GM23338 (cell line): ENCODE results near the gene GSG1L. TPM values are rescaled to one million over a fixed set of nuclear protein-coding genes. Genes with fewer than 3 reads are reported as not detected.

Experiments used
- ATAC-seq: fragments of 200-7000 bp; cut with Tn5 transposase; 3 replicates; pipeline ENCODE4 v1.9.1; 2020
- DNase-seq: peaks from one replicate; pipeline ENCODE4 v3.0.0-alpha.2; 2015; ENCODE audit warnings: low spot score
- H2AFZ ChIP-seq: fragments of 200-600 bp; sonication (generic); 2 replicates; pipeline ENCODE4 v1.8.0; 2016; ENCODE audit warnings: antibody characterized with exemption, mild to moderate bottlenecking, moderate library complexity
- H3F3A ChIP-seq: fragments of 200-600 bp; sonication (generic); replicated peaks from 2 replicates; pipeline ENCODE4 v1.8.0; 2017; ENCODE audit warnings: antibody characterized with exemption, mixed run types, low read depth
- H3K27ac ChIP-seq: fragments of 200-600 bp; sonication (generic); 2 replicates; pipeline ENCODE4 v1.6.1; 2016; ENCODE audit warnings: low read depth
- H3K27me3 ChIP-seq: fragments of 200-600 bp; sonication (generic); 2 replicates; pipeline ENCODE4 v1.8.0; 2016; ENCODE audit warnings: mild to moderate bottlenecking, mixed run types, moderate library complexity; ENCODE audit not compliant: insufficient read depth
- H3K36me3 ChIP-seq: fragments of 200-600 bp; sonication (generic); 2 replicates; pipeline ENCODE4 v1.8.0; 2016; ENCODE audit warnings: mild to moderate bottlenecking; ENCODE audit not compliant: insufficient read depth
- H3K4me1 ChIP-seq: fragments of 200-600 bp; sonication (generic); 2 replicates; pipeline ENCODE4 v1.8.0; 2016; ENCODE audit warnings: mild to moderate bottlenecking, moderate library complexity; ENCODE audit not compliant: insufficient read depth
- H3K4me2 ChIP-seq: fragments of 200-600 bp; sonication (generic); 2 replicates; pipeline ENCODE4 v1.7.1; 2017; ENCODE audit warnings: mixed run types
- H3K4me3 ChIP-seq: fragments of 200-600 bp; sonication (generic); 2 replicates; pipeline ENCODE4 v1.6.1; 2016; ENCODE audit warnings: mixed run types
- H3K79me2 ChIP-seq: fragments of 200-600 bp; sonication (generic); replicated peaks from 2 replicates; pipeline ENCODE4 v1.8.0; 2017; ENCODE audit warnings: mild to moderate bottlenecking; ENCODE audit not compliant: insufficient read depth
- H3K9me2 ChIP-seq: fragments of 200-600 bp; sonication (generic); 2 replicates; pipeline ENCODE4 v1.8.0; 2017; ENCODE audit not compliant: insufficient read depth
- H4K20me1 ChIP-seq: fragments of 200-600 bp; sonication (generic); replicated peaks from 2 replicates; pipeline ENCODE4 v1.8.0; 2017; ENCODE audit warnings: mild to moderate bottlenecking; ENCODE audit not compliant: insufficient read depth
- H3K27ac Mint-ChIP-seq: 2 replicates; pipeline ENCODE4 v1.8.0; 2020; ENCODE audit warnings: inconsistent platforms, mild to moderate bottlenecking, moderate library complexity, mixed read lengths
- H3K27me3 Mint-ChIP-seq: 3 replicates; pipeline ENCODE4 v1.8.0; 2022; ENCODE audit warnings: low read depth, mild to moderate bottlenecking, moderate library complexity, mixed read lengths, inconsistent platforms; ENCODE audit not compliant: insufficient read depth, poor library complexity
- H3K36me3 Mint-ChIP-seq: 3 replicates; pipeline ENCODE4 v1.8.0; 2021; ENCODE audit warnings: low read depth, mild to moderate bottlenecking, inconsistent platforms, moderate library complexity, mixed read lengths
- H3K4me1 Mint-ChIP-seq: 3 replicates; pipeline ENCODE4 v1.8.0; 2020; ENCODE audit warnings: mild to moderate bottlenecking, inconsistent platforms, mixed read lengths
- H3K4me3 Mint-ChIP-seq: 3 replicates; pipeline ENCODE4 v1.8.0; 2021; ENCODE audit warnings: moderate library complexity, mild to moderate bottlenecking, inconsistent platforms, mixed read lengths
- H3K9me3 Mint-ChIP-seq: 3 replicates; pipeline ENCODE4 v1.8.0; 2020; ENCODE audit warnings: moderate library complexity, mild to moderate bottlenecking, inconsistent platforms, mixed read lengths
- CREB1 ChIP-seq: fragments of 250-450 bp; sonication (Bioruptor Pico); IDR thresholded peaks from 2 replicates; pipeline ENCODE4 v1.5.0; 2020; ENCODE audit warnings: low read depth, mild to moderate bottlenecking, moderate library complexity
- ETS1 ChIP-seq: IDR thresholded peaks from 2 replicates; pipeline ENCODE4 v1.6.1; 2016; ENCODE audit warnings: antibody characterized with exemption
- EZH2 ChIP-seq: fragments of 200-600 bp; sonication (generic); IDR thresholded peaks from one replicate; pipeline ENCODE4 v1.8.0; 2017; ENCODE audit warnings: antibody characterized with exemption, mild to moderate bottlenecking, low read depth; ENCODE audit not compliant: unreplicated experiment
- JUNB ChIP-seq: IDR thresholded peaks from one replicate; pipeline ENCODE4 v1.6.1; 2016; ENCODE audit warnings: antibody characterized with exemption; ENCODE audit not compliant: unreplicated experiment
- NANOG ChIP-seq: IDR thresholded peaks from 2 replicates; pipeline ENCODE4 v1.6.1; 2016; ENCODE audit warnings: antibody characterized with exemption, borderline replicate concordance
- POLR2AphosphoS5 ChIP-seq: IDR thresholded peaks from 2 replicates; pipeline ENCODE4 v1.6.1; 2016; ENCODE audit warnings: antibody characterized with exemption, low read depth
- ZNF114 ChIP-seq: fragments of 250-450 bp; sonication (Bioruptor Pico); IDR thresholded peaks from 2 replicates; pipeline ENCODE4 v1.5.0; 2020; ENCODE audit warnings: mild to moderate bottlenecking, moderate library complexity
- ZNF331 ChIP-seq: fragments of 250-450 bp; sonication (Bioruptor Pico); IDR thresholded peaks from 2 replicates; pipeline ENCODE4 v1.5.0; 2020; ENCODE audit warnings: low read depth, mild to moderate bottlenecking, moderate library complexity
- ZNF462 ChIP-seq: fragments of 250-450 bp; sonication (Bioruptor Pico); IDR thresholded peaks from 2 replicates; pipeline ENCODE4 v1.5.0; 2020; ENCODE audit warnings: mild to moderate bottlenecking, moderate library complexity
- polyA plus RNA-seq: library from polyadenylated mRNA; unstranded; fragments of >200 nt; fragmentation: Nextera tagmentation; extraction: Ambion mirVana; gene quantifications from 2 replicates; pipeline ENCODE4 v1.2.1, GENCODE V29; 2016
- total RNA-seq: library from RNA; depleted of rRNA; stranded (reverse); fragments of >200 nt; shearing (Covaris generic); gene quantifications from 2 replicates; pipeline ENCODE4 v1.2.3, GENCODE V29; 2014

The GSG1L gene
- total and polyA plus RNA-seq, 2 experiments from 2014 or later, result 0.36 to 0.63 TPM

- TF ChIP-seq ZNF462 (CRISPR knock-in tag), result no peak
- TF ChIP-seq EZH2, result no peak
- TF ChIP-seq JUNB, result no peak
- TF ChIP-seq NANOG, result no peak
- TF ChIP-seq POLR2AphosphoS5, result no peak
Observed at GRCh38 chr16:28110977-28111376, 47.5 kb upstream of the GSG1L start (continued).

- Histone ChIP-seq H3K27ac (no peak overlapping the region), H3K4me1 (no peaks in the 10 kb centered on the region), H3F3A (no peaks in the 10 kb centered on the region), H3K79me2 (peaks cover 9% of the 10 kb centered on the region), H3K36me3 (peaks cover 27% of the 10 kb centered on the region), H3K9me2 (no peaks in the 10 kb centered on the region), H2AFZ (no peak overlapping the region), H3K4me2 (no peak overlapping the region), H3K27me3 (no peaks in the 10 kb centered on the region), H4K20me1 (peaks cover 6% of the 10 kb centered on the region), H3K4me3 (no peak overlapping the region)
- Mint-ChIP-seq H3K4me1 (no peaks in the 10 kb centered on the region), H3K27ac (no peak overlapping the region), H3K27me3 (peaks cover 3% of the 10 kb centered on the region), H3K4me3 (no peak overlapping the region), H3K36me3 (peaks cover 66% of the 10 kb centered on the region), H3K9me3 (no peaks in the 10 kb centered on the region)
- ATAC-seq (no peak), DNase-seq (no peak)
- TF ChIP-seq CREB1 (CRISPR knock-in tag) (no peak), NANOG (no peak), ETS1 (no peak), POLR2AphosphoS5 (no peak), ZNF114 (CRISPR knock-in tag) (no peak), ZNF331 (no peak), ZNF462 (CRISPR knock-in tag) (no peak)
Observed at GRCh38 chr16:28110479-28110878, 47.0 kb upstream of the GSG1L start.
